IPS-15b (cell line): ENCODE results near the gene RFESD.

Experiments
- H3K27me3 ChIP-seq: one replicate; pipeline ENCODE4 v1.6.1; 2013; ENCODE audit warnings: low read length; ENCODE audit not compliant: control insufficient read depth, insufficient read depth
- H3K36me3 ChIP-seq: one replicate; pipeline ENCODE4 v1.6.1; 2013; ENCODE audit warnings: low read length; ENCODE audit not compliant: control insufficient read depth, insufficient read depth
- H3K4me1 ChIP-seq: one replicate; pipeline ENCODE4 v1.6.1; 2013; ENCODE audit warnings: mild to moderate bottlenecking, low read length; ENCODE audit not compliant: control insufficient read depth, insufficient read depth
- H3K4me3 ChIP-seq: one replicate; pipeline ENCODE4 v1.5.1; 2013; ENCODE audit warnings: low read depth, low read length
- H3K9ac ChIP-seq: one replicate; pipeline ENCODE4 v1.6.1; 2013; ENCODE audit warnings: low read depth, mild to moderate bottlenecking, low read length
- H3K9me3 ChIP-seq: one replicate; pipeline ENCODE4 v1.6.1; 2013; ENCODE audit warnings: mild to moderate bottlenecking, low read length; ENCODE audit not compliant: control insufficient read depth, insufficient read depth

The RFESD gene

GRCh38 chr5:95649274-95649673 is 2.7 kb downstream of the RFESD start:
- Histone ChIP-seq H3K36me3 (no peaks in the 10 kb centered on the region), H3K4me3 (no peak overlapping the region), H3K4me1 (peaks cover 4% of the 10 kb centered on the region), H3K27me3 (no peaks in the 10 kb centered on the region), H3K9ac (no peak overlapping the region), H3K9me3 (no peaks in the 10 kb centered on the region)

GRCh38 chr5:95649842-95650620 is 3.5 kb downstream of the RFESD start:
- Histone ChIP-seq H3K9ac (no peak overlapping the region), H3K36me3 (no peaks in the 10 kb centered on the region), H3K9me3 (no peaks in the 10 kb centered on the region), H3K27me3 (no peaks in the 10 kb centered on the region), H3K4me3 (no peak overlapping the region), H3K4me1 (peaks cover 4% of the 10 kb centered on the region)

- Histone ChIP-seq H3K27me3 (no peaks in the 10 kb centered on the region), H3K9me3 (no peaks in the 10 kb centered on the region), H3K36me3 (no peaks in the 10 kb centered on the region), H3K4me3 (no peak overlapping the region), H3K9ac (no peak overlapping the region), H3K4me1 (no peaks in the 10 kb centered on the region)
These were observed 6.3 kb downstream of the RFESD start for GRCh38 chr5:95652849-95653248.

GRCh38 chr5:95654196-95654595 is 7.6 kb downstream of the RFESD start:
- Histone ChIP-seq H3K9ac (no peak overlapping the region), H3K9me3 (no peaks in the 10 kb centered on the region), H3K4me3 (no peak overlapping the region), H3K27me3 (no peaks in the 10 kb centered on the region), H3K36me3 (no peaks in the 10 kb centered on the region), H3K4me1 (no peaks in the 10 kb centered on the region)

GRCh38 chr5:95655575-95655974 is 9.0 kb downstream of the RFESD start:
- Histone ChIP-seq H3K4me3 (no peak overlapping the region), H3K9ac (no peak overlapping the region), H3K4me1 (peaks cover 2% of the 10 kb centered on the region), H3K9me3 (no peaks in the 10 kb centered on the region), H3K27me3 (no peaks in the 10 kb centered on the region), H3K36me3 (no peaks in the 10 kb centered on the region)

GRCh38 chr5:95660060-95660459 is 13.5 kb downstream of the RFESD start:
- Histone ChIP-seq H3K9me3 (no peaks in the 10 kb centered on the region), H3K27me3 (no peaks in the 10 kb centered on the region), H3K9ac (no peak overlapping the region), H3K4me3 (no peak overlapping the region), H3K36me3 (no peaks in the 10 kb centered on the region), H3K4me1 (peaks cover 2% of the 10 kb centered on the region)

- Histone ChIP-seq H3K4me1 (peaks cover 2% of the 10 kb centered on the region), H3K9ac (no peak overlapping the region), H3K4me3 (no peak overlapping the region), H3K36me3 (no peaks in the 10 kb centered on the region), H3K27me3 (no peaks in the 10 kb centered on the region), H3K9me3 (no peaks in the 10 kb centered on the region)
These were observed 16.4 kb downstream of the RFESD start for GRCh38 chr5:95662946-95663345.

GRCh38 chr5:95664204-95664786 is 17.7 kb downstream of the RFESD start:
- Histone ChIP-seq H3K9me3 (no peaks in the 10 kb centered on the region), H3K4me1 (peaks cover 2% of the 10 kb centered on the region), H3K27me3 (no peaks in the 10 kb centered on the region), H3K9ac (no peak overlapping the region), H3K36me3 (no peaks in the 10 kb centered on the region), H3K4me3 (no peak overlapping the region)

- no peaks in the 10 kb centered on the region for H3K36me3 ChIP-seq
- no peaks in the 10 kb centered on the region for H3K4me1 ChIP-seq
- H3K4me3 ChIP-seq = no peak overlapping the region
- H3K9me3 ChIP-seq = no peaks in the 10 kb centered on the region
- no peaks in the 10 kb centered on the region for H3K27me3 ChIP-seq
- H3K9ac ChIP-seq = no peak overlapping the region
These were observed 20.6 kb downstream of the RFESD start for GRCh38 chr5:95667061-95667618.

- H3K4me3 ChIP-seq = no peak overlapping the region
- H3K9ac ChIP-seq = no peak overlapping the region
- no peaks in the 10 kb centered on the region for H3K4me1 ChIP-seq
- H3K9me3 ChIP-seq = no peaks in the 10 kb centered on the region
- H3K36me3 ChIP-seq = no peaks in the 10 kb centered on the region
- no peaks in the 10 kb centered on the region for H3K27me3 ChIP-seq
These were observed 21.1 kb downstream of the RFESD start for GRCh38 chr5:95667678-95668077.

GRCh38 chr5:95668216-95668615 is 21.6 kb downstream of the RFESD start:
- no peaks in the 10 kb centered on the region for H3K27me3 ChIP-seq
- H3K9ac ChIP-seq = no peak overlapping the region
- H3K9me3 ChIP-seq = no peaks in the 10 kb centered on the region
- no peak overlapping the region for H3K4me3 ChIP-seq
- no peaks in the 10 kb centered on the region for H3K36me3 ChIP-seq
- no peaks in the 10 kb centered on the region for H3K4me1 ChIP-seq

- no peak overlapping the region for H3K9ac ChIP-seq
These were observed 22.2 kb downstream of the RFESD start for GRCh38 chr5:95668728-95669127.

More at GRCh38 chr5:95668728-95669127, 22.2 kb downstream of the RFESD start:
- no peaks in the 10 kb centered on the region for H3K27me3 ChIP-seq
- no peaks in the 10 kb centered on the region for H3K36me3 ChIP-seq
- H3K4me1 ChIP-seq = no peaks in the 10 kb centered on the region
- H3K9me3 ChIP-seq = no peaks in the 10 kb centered on the region
- H3K4me3 ChIP-seq = no peak overlapping the region
